NT2/D1 (cell line): ENCODE measurements around the gene TBC1D23.
"Not testable (repeated sequence)": the region's sequence is repeated elsewhere in the genome, so short reads cannot be mapped to it uniquely, and the experiment has no call there.

Experiments used
- DNase-seq: peaks from one replicate; pipeline ENCODE4 v3.0.0-alpha.2; 2011; ENCODE audit warnings: low read depth, low spot score
- H3K27me3 ChIP-seq: 2 replicates; pipeline ENCODE4 v1.6.0; 2011; ENCODE audit warnings: mild to moderate bottlenecking; ENCODE audit not compliant: insufficient read length, insufficient read depth
- H3K36me3 ChIP-seq: 2 replicates; pipeline ENCODE4 v1.6.1; 2011; ENCODE audit warnings: mild to moderate bottlenecking, low read length, mixed read lengths; ENCODE audit not compliant: insufficient read depth, insufficient read length
- H3K4me1 ChIP-seq: 2 replicates; pipeline ENCODE4 v1.5.1; 2011; ENCODE audit not compliant: insufficient read depth, insufficient read length
- H3K4me3 ChIP-seq: 2 replicates; pipeline ENCODE4 v1.5.1; 2011; ENCODE audit warnings: low read depth; ENCODE audit not compliant: insufficient read length
- H3K9ac ChIP-seq: 2 replicates; pipeline ENCODE4 v1.6.0; 2011; ENCODE audit warnings: low read depth; ENCODE audit not compliant: insufficient read length
- H3K9me3 ChIP-seq: 2 replicates; pipeline ENCODE4 v1.5.1; 2011; ENCODE audit warnings: mild to moderate bottlenecking, low read length; ENCODE audit not compliant: insufficient read depth
- SUZ12 ChIP-seq: IDR thresholded peaks from 2 replicates; pipeline ENCODE4 v1.6.1; 2011; ENCODE audit not compliant: insufficient read length, insufficient read depth; ENCODE audit errors: extremely low read depth
- YY1 ChIP-seq: IDR thresholded peaks from 2 replicates; pipeline ENCODE4 v1.6.1; 2011; ENCODE audit not compliant: insufficient read length, insufficient read depth
- ZNF274 ChIP-seq: IDR thresholded peaks from 2 replicates; pipeline ENCODE4 v1.6.1; 2011; ENCODE audit warnings: mild to moderate bottlenecking, low read depth, low read length

The TBC1D23 gene

DNA sequence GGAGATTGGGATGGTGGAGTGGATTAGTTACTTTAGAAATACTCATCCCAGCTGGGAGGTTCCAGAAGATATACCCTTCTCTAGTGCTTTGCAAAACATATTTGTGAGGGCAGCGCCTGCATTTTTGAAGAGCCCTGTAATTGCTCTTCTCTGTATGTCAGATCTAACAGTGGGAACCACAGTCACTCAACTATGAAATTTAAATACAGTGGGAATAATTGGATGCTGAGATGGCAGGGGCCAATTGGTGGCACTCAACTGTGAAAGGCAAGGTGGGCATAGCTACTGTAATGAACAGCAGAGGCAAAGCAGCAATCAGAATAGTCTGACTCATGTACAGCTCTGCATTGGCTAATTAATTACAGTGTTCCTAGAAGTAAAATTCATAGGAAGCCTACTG lies 22.2 kb upstream of the TBC1D23 start:
- H3K4me1 ChIP-seq = no peaks in the 10 kb centered on the region
- no peak for DNase-seq
- no peak for TF ChIP-seq ZNF274
- TF ChIP-seq SUZ12 = no peak
- no peak for TF ChIP-seq YY1
- H3K9ac ChIP-seq = no peak overlapping the region
- no peaks in the 10 kb centered on the region for H3K27me3 ChIP-seq
- H3K4me3 ChIP-seq = no peak overlapping the region
- H3K9me3 ChIP-seq = peaks cover 17% of the 10 kb centered on the region
- no peaks in the 10 kb centered on the region for H3K36me3 ChIP-seq

DNA sequence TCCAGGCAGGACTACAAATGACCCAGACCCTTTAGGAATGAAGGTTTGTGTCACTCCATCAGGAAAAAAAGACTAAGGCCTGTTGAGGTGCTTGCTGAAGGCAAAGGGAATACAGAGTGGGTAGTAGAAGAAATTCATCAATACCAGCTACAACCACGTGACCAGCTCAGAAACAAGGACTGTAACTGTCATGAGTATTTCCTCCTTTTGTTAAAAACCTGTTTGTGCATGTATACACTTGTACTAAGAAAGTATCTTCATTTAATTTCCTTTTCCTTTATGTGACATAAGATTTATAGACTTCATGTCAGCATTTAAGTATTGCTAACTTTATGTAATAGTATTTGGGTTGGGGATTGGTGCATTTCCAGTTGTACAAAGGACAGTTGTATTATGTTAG lies 18.3 kb upstream of the TBC1D23 start:
- H3K9ac ChIP-seq, H3K4me3 ChIP-seq, H3K27me3 ChIP-seq, H3K4me1 ChIP-seq, H3K36me3 ChIP-seq, DNase-seq: not testable (repeated sequence)
- peaks cover 16% of the 10 kb centered on the region for H3K9me3 ChIP-seq

DNA sequence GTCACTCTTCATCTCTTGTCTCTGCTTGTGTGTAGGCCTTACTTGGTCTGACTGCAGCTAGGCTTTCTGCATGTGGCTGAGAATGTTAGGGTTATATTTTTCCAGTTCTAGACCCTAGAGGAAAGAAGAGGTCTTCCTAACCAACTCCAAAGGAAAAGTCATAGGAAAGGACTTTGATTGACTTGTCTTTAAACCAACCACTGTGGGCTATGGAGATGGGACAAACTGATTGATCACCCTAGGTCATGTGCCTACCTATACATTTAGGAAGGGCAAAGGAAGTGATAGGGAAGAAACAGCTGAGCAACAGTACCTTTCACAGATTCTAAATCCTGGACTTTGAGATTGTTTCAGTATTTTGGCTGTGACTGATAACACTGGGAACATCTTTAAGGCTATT lies 16.5 kb upstream of the TBC1D23 start:
- no peak for DNase-seq
- Histone ChIP-seq H3K27me3 (no peaks in the 10 kb centered on the region), H3K36me3 (no peaks in the 10 kb centered on the region), H3K9ac (no peak overlapping the region), H3K4me1 (no peaks in the 10 kb centered on the region), H3K4me3 (no peak overlapping the region), H3K9me3 (peaks cover under 1% of the 10 kb centered on the region; the same call in 1 of the 2 replicates)
- no peak for TF ChIP-seq YY1
- no peak for TF ChIP-seq ZNF274
- TF ChIP-seq SUZ12 = no peak

DNA sequence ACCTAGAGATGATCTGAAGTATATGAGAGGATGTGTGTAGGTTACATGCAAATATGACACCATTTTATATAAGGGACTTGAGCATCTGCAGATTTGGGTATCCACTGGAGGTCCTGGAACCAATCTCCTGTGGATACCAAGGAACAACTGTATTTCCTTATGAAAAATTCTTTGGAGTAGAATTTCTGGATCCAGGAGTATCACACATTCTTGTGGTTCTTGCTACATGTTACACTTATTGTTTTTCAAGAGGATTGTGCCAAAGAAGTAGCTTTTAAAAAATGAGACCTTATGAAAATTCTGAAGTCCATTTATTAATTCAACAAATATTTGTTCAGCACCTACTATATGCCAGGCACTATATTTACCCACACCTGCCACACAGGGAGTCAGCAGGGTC lies 15.7 kb upstream of the TBC1D23 start:
- no peaks in the 10 kb centered on the region for H3K4me1 ChIP-seq
- DNase-seq = no peak
- TF ChIP-seq YY1 (no peak), SUZ12 (no peak), ZNF274 (no peak)
- no peak overlapping the region for H3K4me3 ChIP-seq
- H3K27me3 ChIP-seq = no peaks in the 10 kb centered on the region
- no peak overlapping the region for H3K9ac ChIP-seq
- H3K9me3 ChIP-seq = no peaks in the 10 kb centered on the region; the same call in 1 of the 2 replicates
- no peaks in the 10 kb centered on the region for H3K36me3 ChIP-seq

DNA sequence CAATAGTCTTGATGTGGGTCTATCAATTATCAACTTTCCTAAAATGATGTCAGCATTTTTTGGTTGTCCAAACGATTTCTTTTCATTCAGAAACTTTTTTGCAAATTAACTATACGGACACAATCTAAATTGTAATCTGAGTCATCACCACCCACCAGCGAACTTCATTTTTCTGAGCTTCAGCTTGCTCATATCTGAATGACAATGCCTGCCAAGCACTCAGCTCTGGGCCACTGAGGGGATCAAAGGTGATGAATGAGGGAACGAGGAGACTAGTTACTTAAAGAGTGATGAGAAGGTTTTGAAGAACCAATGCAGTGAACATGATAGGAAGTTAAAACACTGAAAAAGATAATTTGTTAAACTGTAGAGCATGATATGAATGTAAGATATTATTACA lies 14.9 kb upstream of the TBC1D23 start:
- no peaks in the 10 kb centered on the region; the same call in 1 of the 2 replicates for H3K9me3 ChIP-seq
- peak; percentile 22 for DNase-seq
- H3K4me3 ChIP-seq = no peak overlapping the region

DNA sequence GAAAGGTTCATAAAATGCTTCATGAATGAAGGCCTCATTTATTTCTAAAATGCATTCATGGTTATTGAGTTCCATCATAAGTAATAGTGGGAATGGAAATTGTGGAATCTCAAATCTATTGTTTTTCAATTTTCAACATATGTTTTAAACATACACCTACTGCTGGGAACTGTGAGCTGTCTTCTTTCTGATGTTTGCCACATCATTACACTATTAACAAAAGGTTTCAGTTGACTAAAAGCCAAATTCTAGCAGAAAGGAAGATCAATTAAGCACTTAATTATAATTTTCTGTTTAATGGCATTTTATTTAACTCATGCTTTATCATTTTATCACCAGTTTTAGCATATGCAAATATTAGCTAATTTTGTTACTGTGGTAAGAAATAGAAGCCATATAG lies 13.8 kb upstream of the TBC1D23 start:
- Histone ChIP-seq H3K4me1 (no peaks in the 10 kb centered on the region), H3K9me3 (no peaks in the 10 kb centered on the region; the same call in 1 of the 2 replicates), H3K36me3 (no peaks in the 10 kb centered on the region), H3K4me3 (no peak overlapping the region), H3K9ac (no peak overlapping the region), H3K27me3 (no peaks in the 10 kb centered on the region)
- DNase-seq = no peak
- TF ChIP-seq ZNF274 (no peak), YY1 (no peak), SUZ12 (no peak)

More for the DNA sequence above, 14.9 kb upstream of the TBC1D23 start:
- Histone ChIP-seq H3K4me1 (no peaks in the 10 kb centered on the region), H3K27me3 (no peaks in the 10 kb centered on the region), H3K36me3 (no peaks in the 10 kb centered on the region), H3K9ac (no peak overlapping the region)
- TF ChIP-seq YY1 = no peak
- no peak for TF ChIP-seq ZNF274
- no peak for TF ChIP-seq SUZ12

DNA sequence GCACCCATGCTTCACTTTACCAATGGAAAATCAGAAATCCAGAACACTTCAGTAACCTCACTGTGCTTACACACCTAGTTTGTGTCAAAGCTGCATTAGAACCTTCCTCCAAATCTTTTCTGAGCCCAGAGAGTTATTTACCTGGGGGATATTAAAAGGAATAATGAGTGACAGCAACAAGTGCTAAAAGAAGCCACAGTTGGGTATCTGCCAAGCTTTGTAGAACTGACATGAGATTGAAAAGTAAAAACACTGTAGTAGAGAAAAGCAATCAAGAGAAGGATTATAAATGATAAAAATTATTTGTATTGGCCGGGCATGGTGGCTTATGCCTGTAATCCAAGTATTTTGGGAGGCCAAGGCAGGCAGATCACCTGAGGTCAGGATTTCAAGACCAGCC lies 8.8 kb upstream of the TBC1D23 start:
- no peaks in the 10 kb centered on the region; the same call in 1 of the 2 replicates for H3K9me3 ChIP-seq

More for the DNA sequence above, 8.8 kb upstream of the TBC1D23 start:
- Histone ChIP-seq H3K4me1 (no peaks in the 10 kb centered on the region), H3K9ac (no peak overlapping the region), H3K36me3 (no peaks in the 10 kb centered on the region), H3K27me3 (no peaks in the 10 kb centered on the region), H3K4me3 (no peak overlapping the region)
- DNase-seq = no peak
- TF ChIP-seq ZNF274 (no peak), YY1 (no peak), SUZ12 (no peak)
